Vagina (tissue), 2 donors: ENCODE measurements around the gene ZNF428. TPM values are rescaled to one million over a fixed set of nuclear protein-coding genes. Genes with fewer than 3 reads are reported as not detected.

ENCODE experiments used
- DNase-seq, 2 donors: peaks; one replicate each; pipeline ENCODE4 v3.0.0-alpha.2; 2017; ENCODE audit errors: extremely low spot score in 2 of 2
- H3K27ac ChIP-seq: fragments of 200-600 bp; sonication (generic); one replicate; pipeline ENCODE4 v1.5.1; 2019
- H3K27me3 ChIP-seq: fragments of 200-600 bp; sonication (generic); one replicate; pipeline ENCODE4 v1.5.1; 2019
- H3K36me3 ChIP-seq, 2 donors: fragments of 200-600 bp; sonication (generic); one replicate each; pipeline ENCODE4 v1.5.1; 2017 to 2019
- H3K4me1 ChIP-seq: fragments of 200-600 bp; sonication (generic); one replicate; pipeline ENCODE4 v1.5.1; 2019
- H3K4me3 ChIP-seq, 2 donors: fragments of 200-600 bp; sonication (generic); 1 replicate in 1 of 2; 2 replicates in 1 of 2; pipeline ENCODE4 v1.5.1; 2016 to 2019
- H3K9me3 ChIP-seq: fragments of 200-600 bp; sonication (generic); one replicate; pipeline ENCODE4 v1.5.1; 2019
- CTCF ChIP-seq, 3 experiments: fragments of 450-650 bp in 2 of 3; fragments of 200-600 bp in 1 of 3; sonication (generic) in 1 of 3; IDR thresholded peaks; one replicate each; pipeline ENCODE4 v1.5.1; 2017 to 2019; ENCODE audit warnings: antibody characterized with exemption in 3 of 3, mild to moderate bottlenecking in 2 of 3, moderate library complexity in 2 of 3
- POLR2A ChIP-seq, 2 donors: fragments of 450-650 bp; IDR thresholded peaks; one replicate each; pipeline ENCODE4 v1.6.1; 2017; ENCODE audit warnings: antibody characterized with exemption in 2 of 2, mild to moderate bottlenecking in 2 of 2, moderate library complexity in 2 of 2
- POLR2AphosphoS5 ChIP-seq, 2 donors: sonication (generic); formaldehyde crosslinking; IDR thresholded peaks; one replicate each; pipeline ENCODE4 v1.9.0; 2017; ENCODE audit warnings: antibody characterized with exemption in 2 of 2, mild to moderate bottlenecking in 2 of 2, low read depth in 1 of 2; ENCODE audit not compliant: insufficient read depth in 1 of 2
- intact Hi-C: fragments of 100-400 bp; cut with DNase I; formaldehyde crosslinking; loops from one replicate; pipeline ENCODE4 v1.15.1; 2023
- total RNA-seq: library from RNA; depleted of rRNA; stranded (reverse); fragments of >200 nt; gene quantifications from one replicate; pipeline ENCODE4 v1.2.3, GENCODE V29; 2016

Gene ZNF428
- total RNA-seq, 1 donor from 2014 or later, result 30.9 TPM

GRCh38 chr19:43625918-43626579, 6.6 kb upstream of the ZNF428 start:
- no peaks in the 10 kb centered on the region for H3K9me3 ChIP-seq
- intact Hi-C loops, result no loop called here
- no peaks in the 10 kb centered on the region for H3K27me3 ChIP-seq
- DNase-seq, result no peak
- no peaks in the 10 kb centered on the region for H3K4me1 ChIP-seq
- no peak overlapping the region for H3K27ac ChIP-seq
- TF ChIP-seq POLR2AphosphoS5 (IDR thresholded peaks at IDR 0.05; ENCODE audit: insufficient read depth in 1 of 2, low read depth in 1 of 2) (no peak), CTCF (IDR thresholded peaks at IDR 0.05) (no peak), POLR2A (IDR thresholded peaks at IDR 0.05) (no peak)
- H3K4me3 ChIP-seq, result no peak overlapping the region
- H3K36me3 ChIP-seq, result no peaks in the 10 kb centered on the region

- no peak for DNase-seq
- intact Hi-C loops, result no loop called here
- H3K4me3 ChIP-seq, result no peak overlapping the region
- no peak overlapping the region for H3K27ac ChIP-seq
- no peaks in the 10 kb centered on the region for H3K27me3 ChIP-seq
- peaks cover 9% of the 10 kb centered on the region for H3K4me1 ChIP-seq
- H3K9me3 ChIP-seq, result no peaks in the 10 kb centered on the region
- H3K36me3 ChIP-seq, result no peaks in the 10 kb centered on the region
- TF ChIP-seq CTCF (IDR thresholded peaks at IDR 0.05) (no peak), POLR2AphosphoS5 (IDR thresholded peaks at IDR 0.05; ENCODE audit: insufficient read depth in 1 of 2, low read depth in 1 of 2) (no peak), POLR2A (IDR thresholded peaks at IDR 0.05) (no peak)
Measured at GRCh38 chr19:43624933-43625332, 5.5 kb upstream of the ZNF428 start.

GRCh38 chr19:43623889-43624670, 4.7 kb upstream of the ZNF428 start:
- intact Hi-C loops, result no loop called here
- H3K36me3 ChIP-seq, result no peaks in the 10 kb centered on the region
- no peak overlapping the region for H3K4me3 ChIP-seq
- H3K27ac ChIP-seq, result no peak overlapping the region
- TF ChIP-seq CTCF (IDR thresholded peaks at IDR 0.05) (no peak), POLR2AphosphoS5 (IDR thresholded peaks at IDR 0.05; ENCODE audit: insufficient read depth in 1 of 2, low read depth in 1 of 2) (no peak), POLR2A (IDR thresholded peaks at IDR 0.05) (no peak)
- no peak for DNase-seq
- H3K9me3 ChIP-seq, result no peaks in the 10 kb centered on the region
- H3K27me3 ChIP-seq, result no peaks in the 10 kb centered on the region
- peaks cover 9% of the 10 kb centered on the region for H3K4me1 ChIP-seq

- Histone ChIP-seq H3K36me3 (no peaks in the 10 kb centered on the region), H3K4me1 (peaks cover 19% of the 10 kb centered on the region), H3K4me3 (no peak overlapping the region), H3K9me3 (no peaks in the 10 kb centered on the region), H3K27ac (no peak overlapping the region), H3K27me3 (no peaks in the 10 kb centered on the region)
- no peak for TF ChIP-seq CTCF (IDR thresholded peaks at IDR 0.05)
- no peak for TF ChIP-seq POLR2AphosphoS5 (IDR thresholded peaks at IDR 0.05; ENCODE audit: insufficient read depth in 1 of 2, low read depth in 1 of 2)
- no peak for TF ChIP-seq POLR2A (IDR thresholded peaks at IDR 0.05)
- intact Hi-C loops, result no loop called here
- DNase-seq, result no peak
Measured at GRCh38 chr19:43622956-43623355, 3.5 kb upstream of the ZNF428 start.

- DNase-seq, result no peak
- no peaks in the 10 kb centered on the region for H3K9me3 ChIP-seq
- intact Hi-C loops, result no loop called here
- no peaks in the 10 kb centered on the region for H3K27me3 ChIP-seq
- H3K4me3 ChIP-seq, result no peak overlapping the region
- TF ChIP-seq CTCF (IDR thresholded peaks at IDR 0.05), result no peak
- no peak for TF ChIP-seq POLR2AphosphoS5 (IDR thresholded peaks at IDR 0.05; ENCODE audit: insufficient read depth in 1 of 2, low read depth in 1 of 2)
- TF ChIP-seq POLR2A (IDR thresholded peaks at IDR 0.05), result no peak
- no peaks in the 10 kb centered on the region for H3K36me3 ChIP-seq
- H3K4me1 ChIP-seq, result peaks cover 19% of the 10 kb centered on the region
- no peak overlapping the region for H3K27ac ChIP-seq
Measured at GRCh38 chr19:43622070-43622469, 2.6 kb upstream of the ZNF428 start.
